Measurements from ENCODE around the gene GRAMD2A.

The GRAMD2A gene

GRCh38 chr15:72217216-72217615, 19.6 kb upstream of the GRAMD2A start:
- no peak for DNase-seq (ENCODE audit: low read depth, low spot score)
- TF ChIP-seq SUZ12 (IDR thresholded peaks at IDR 0.05; ENCODE audit: extremely low read depth, insufficient read depth, insufficient read length) (no peak), YY1 (IDR thresholded peaks at IDR 0.05; ENCODE audit: insufficient read depth, insufficient read length) (no peak), ZNF274 (IDR thresholded peaks at IDR 0.05; ENCODE audit: low read depth, low read length) (no peak)
- peaks cover 98% of the 10 kb centered on the region for H3K36me3 ChIP-seq (ENCODE audit: insufficient read depth, insufficient read length, low read length)
- no peaks in the 10 kb centered on the region for H3K9me3 ChIP-seq (ENCODE audit: insufficient read depth, low read length)
- H3K27me3 ChIP-seq (ENCODE audit: insufficient read depth, insufficient read length): no peaks in the 10 kb centered on the region
- no peak overlapping the region for H3K9ac ChIP-seq (ENCODE audit: insufficient read length, low read depth)
- H3K4me1 ChIP-seq (ENCODE audit: insufficient read depth, insufficient read length): no peaks in the 10 kb centered on the region
- H3K4me3 ChIP-seq (ENCODE audit: insufficient read length, low read depth): no peak overlapping the region

GRCh38 chr15:72216079-72216478, 18.5 kb upstream of the GRAMD2A start:
- H3K9me3 ChIP-seq (ENCODE audit: insufficient read depth, low read length): no peaks in the 10 kb centered on the region

GRCh38 chr15:72207558-72208085, 10.0 kb upstream of the GRAMD2A start:
- no peaks in the 10 kb centered on the region for H3K9me3 ChIP-seq (ENCODE audit: insufficient read depth, low read length)
- no peak for DNase-seq (ENCODE audit: low read depth, low spot score)
- H3K4me3 ChIP-seq (ENCODE audit: insufficient read length, low read depth): no peak overlapping the region
- H3K9ac ChIP-seq (ENCODE audit: insufficient read length, low read depth): no peak overlapping the region
- peaks cover 7% of the 10 kb centered on the region for H3K4me1 ChIP-seq (ENCODE audit: insufficient read depth, insufficient read length)
- H3K27me3 ChIP-seq (ENCODE audit: insufficient read depth, insufficient read length): no peaks in the 10 kb centered on the region
- H3K36me3 ChIP-seq (ENCODE audit: insufficient read depth, insufficient read length, low read length): peaks cover 98% of the 10 kb centered on the region
- no peak for TF ChIP-seq ZNF274 (IDR thresholded peaks at IDR 0.05; ENCODE audit: low read depth, low read length)
- TF ChIP-seq YY1 (IDR thresholded peaks at IDR 0.05; ENCODE audit: insufficient read depth, insufficient read length): no peak
- no peak for TF ChIP-seq SUZ12 (IDR thresholded peaks at IDR 0.05; ENCODE audit: extremely low read depth, insufficient read depth, insufficient read length)

More at GRCh38 chr15:72216079-72216478, 18.5 kb upstream of the GRAMD2A start:
- Histone ChIP-seq H3K27me3 (ENCODE audit: insufficient read depth, insufficient read length) (no peaks in the 10 kb centered on the region), H3K4me3 (ENCODE audit: insufficient read length, low read depth) (no peak overlapping the region), H3K36me3 (ENCODE audit: insufficient read depth, insufficient read length, low read length) (peaks cover 98% of the 10 kb centered on the region), H3K9ac (ENCODE audit: insufficient read length, low read depth) (no peak overlapping the region), H3K4me1 (ENCODE audit: insufficient read depth, insufficient read length) (no peaks in the 10 kb centered on the region)
- no peak for DNase-seq (ENCODE audit: low read depth, low spot score)
- TF ChIP-seq SUZ12 (IDR thresholded peaks at IDR 0.05; ENCODE audit: extremely low read depth, insufficient read depth, insufficient read length) (no peak), ZNF274 (IDR thresholded peaks at IDR 0.05; ENCODE audit: low read depth, low read length) (no peak), YY1 (IDR thresholded peaks at IDR 0.05; ENCODE audit: insufficient read depth, insufficient read length) (no peak)

GRCh38 chr15:72206677-72207000, 9.1 kb upstream of the GRAMD2A start:
- Histone ChIP-seq H3K9me3 (ENCODE audit: insufficient read depth, low read length) (no peaks in the 10 kb centered on the region), H3K4me3 (ENCODE audit: insufficient read length, low read depth) (no peak overlapping the region), H3K4me1 (ENCODE audit: insufficient read depth, insufficient read length) (peaks cover 9% of the 10 kb centered on the region), H3K36me3 (ENCODE audit: insufficient read depth, insufficient read length, low read length) (peaks cover 98% of the 10 kb centered on the region), H3K27me3 (ENCODE audit: insufficient read depth, insufficient read length) (no peaks in the 10 kb centered on the region), H3K9ac (ENCODE audit: insufficient read length, low read depth) (no peak overlapping the region)
- TF ChIP-seq ZNF274 (IDR thresholded peaks at IDR 0.05; ENCODE audit: low read depth, low read length) (no peak), SUZ12 (IDR thresholded peaks at IDR 0.05; ENCODE audit: extremely low read depth, insufficient read depth, insufficient read length) (no peak), YY1 (IDR thresholded peaks at IDR 0.05; ENCODE audit: insufficient read depth, insufficient read length) (no peak)
- DNase-seq (ENCODE audit: low read depth, low spot score): no peak

- no peak overlapping the region for H3K4me3 ChIP-seq (ENCODE audit: insufficient read length, low read depth)
- no peaks in the 10 kb centered on the region for H3K27me3 ChIP-seq (ENCODE audit: insufficient read depth, insufficient read length)
- no peak for DNase-seq (ENCODE audit: low read depth, low spot score)
- peaks cover 98% of the 10 kb centered on the region for H3K36me3 ChIP-seq (ENCODE audit: insufficient read depth, insufficient read length, low read length)
- H3K9me3 ChIP-seq (ENCODE audit: insufficient read depth, low read length): no peaks in the 10 kb centered on the region
- H3K4me1 ChIP-seq (ENCODE audit: insufficient read depth, insufficient read length): peaks cover 9% of the 10 kb centered on the region
- TF ChIP-seq SUZ12 (IDR thresholded peaks at IDR 0.05; ENCODE audit: extremely low read depth, insufficient read depth, insufficient read length) (no peak), ZNF274 (IDR thresholded peaks at IDR 0.05; ENCODE audit: low read depth, low read length) (no peak), YY1 (IDR thresholded peaks at IDR 0.05; ENCODE audit: insufficient read depth, insufficient read length) (no peak)
- no peak overlapping the region for H3K9ac ChIP-seq (ENCODE audit: insufficient read length, low read depth)
These were observed 8.5 kb upstream of the GRAMD2A start for GRCh38 chr15:72205896-72206676.

- no peak for DNase-seq (ENCODE audit: low read depth, low spot score)
- Histone ChIP-seq H3K4me1 (ENCODE audit: insufficient read depth, insufficient read length) (peaks cover 9% of the 10 kb centered on the region), H3K9ac (ENCODE audit: insufficient read length, low read depth) (no peak overlapping the region), H3K4me3 (ENCODE audit: insufficient read length, low read depth) (no peak overlapping the region), H3K36me3 (ENCODE audit: insufficient read depth, insufficient read length, low read length) (peaks cover 98% of the 10 kb centered on the region), H3K27me3 (ENCODE audit: insufficient read depth, insufficient read length) (no peaks in the 10 kb centered on the region), H3K9me3 (ENCODE audit: insufficient read depth, low read length) (no peaks in the 10 kb centered on the region)
- TF ChIP-seq SUZ12 (IDR thresholded peaks at IDR 0.05; ENCODE audit: extremely low read depth, insufficient read depth, insufficient read length): no peak
- no peak for TF ChIP-seq ZNF274 (IDR thresholded peaks at IDR 0.05; ENCODE audit: low read depth, low read length)
- no peak for TF ChIP-seq YY1 (IDR thresholded peaks at IDR 0.05; ENCODE audit: insufficient read depth, insufficient read length)
These were observed 7.7 kb upstream of the GRAMD2A start for GRCh38 chr15:72205273-72205672.

GRCh38 chr15:72203507-72203837, 5.9 kb upstream of the GRAMD2A start:
- no peak for TF ChIP-seq ZNF274 (IDR thresholded peaks at IDR 0.05; ENCODE audit: low read depth, low read length)
- TF ChIP-seq YY1 (IDR thresholded peaks at IDR 0.05; ENCODE audit: insufficient read depth, insufficient read length): no peak
- TF ChIP-seq SUZ12 (IDR thresholded peaks at IDR 0.05; ENCODE audit: extremely low read depth, insufficient read depth, insufficient read length): no peak

More at GRCh38 chr15:72203507-72203837, 5.9 kb upstream of the GRAMD2A start:
- H3K36me3 ChIP-seq (ENCODE audit: insufficient read depth, insufficient read length, low read length): peaks cover 100% of the 10 kb centered on the region
- no peaks in the 10 kb centered on the region for H3K27me3 ChIP-seq (ENCODE audit: insufficient read depth, insufficient read length)
- DNase-seq (ENCODE audit: low read depth, low spot score): no peak
- no peaks in the 10 kb centered on the region for H3K9me3 ChIP-seq (ENCODE audit: insufficient read depth, low read length)
- peaks cover 13% of the 10 kb centered on the region for H3K4me1 ChIP-seq (ENCODE audit: insufficient read depth, insufficient read length)
- no peak overlapping the region for H3K4me3 ChIP-seq (ENCODE audit: insufficient read length, low read depth)
- no peak overlapping the region for H3K9ac ChIP-seq (ENCODE audit: insufficient read length, low read depth)

Measured in NT2/D1 (cell line).